H1 (cell line): ENCODE data around the gene TRIM75. TPM values are rescaled to one million over a fixed set of nuclear protein-coding genes. Genes with fewer than 3 reads are reported as not detected.

Source experiments
- CTCF ChIA-PET: fragments of 300-600 bp; sonication (Branson Sonifier 250); formaldehyde crosslinking; loops from one replicate; lab custom pipeline; 2021; ENCODE audit not compliant: partially characterized antibody; lab: Charles Lee
- POLR2A ChIA-PET: fragments of 300-600 bp; sonication (Branson Sonifier 250); formaldehyde crosslinking; loops from one replicate; lab custom pipeline; 2021; ENCODE audit warnings: inconsistent platforms; ENCODE audit not compliant: partially characterized antibody; lab: Charles Lee
- DNase-seq, 2 experiments: peaks; one replicate each; pipeline versions ENCODE4 v3.0.0 to v3.0.0-alpha.2; 2010 to 2022; ENCODE audit warnings: low spot score in 2 of 2, low read depth in 1 of 2, mixed read lengths in 1 of 2
- FAIRE-seq: peaks from 2 replicates; lab custom pipeline; 2011; peaks lifted over from hg19 to GRCh38; lab: Jason Lieb, UNC
- H2AFZ ChIP-seq: 2 replicates; pipeline ENCODE4 v1.8.1; 2012; ENCODE audit warnings: low read length, inconsistent platforms
- H2AK5ac ChIP-seq: 2 replicates; pipeline ENCODE4 v1.6.1; 2013; ENCODE audit warnings: low read depth, low read length
- H2BK120ac ChIP-seq: replicated peaks from 2 replicates; pipeline ENCODE3; 2013; ENCODE audit warnings: low read depth, low read length, inconsistent platforms
- H2BK12ac ChIP-seq: 2 replicates; pipeline ENCODE4 v1.6.1; 2013; ENCODE audit warnings: low read depth, low read length
- H2BK15ac ChIP-seq: 2 replicates; pipeline ENCODE4 v1.6.1; 2013; ENCODE audit warnings: low read length
- H2BK20ac ChIP-seq: 2 replicates; pipeline ENCODE4 v1.6.1; 2013; ENCODE audit warnings: low read length
- H2BK5ac ChIP-seq: 2 replicates; pipeline ENCODE4 v1.6.1; 2013; ENCODE audit warnings: low read depth, low read length
- H3K14ac ChIP-seq: 2 replicates; pipeline ENCODE4 v1.6.1; 2013; ENCODE audit warnings: inconsistent platforms; ENCODE audit not compliant: insufficient read length
- H3K18ac ChIP-seq: 2 replicates; pipeline ENCODE4 v1.6.1; 2013; ENCODE audit warnings: low read length; ENCODE audit errors: extremely low read depth
- H3K23ac ChIP-seq: 2 replicates; pipeline ENCODE4 v1.6.1; 2013; ENCODE audit warnings: inconsistent platforms; ENCODE audit not compliant: insufficient read length
- H3K23me2 ChIP-seq: 2 replicates; pipeline ENCODE4 v1.6.1; 2013; ENCODE audit warnings: low read depth, low read length
- H3K27ac ChIP-seq: 2 replicates; pipeline ENCODE4 v1.6.1; 2011; ENCODE audit warnings: low read depth, low read length, inconsistent platforms
- H3K27me3 ChIP-seq, 4 experiments: replicated peaks in 1 of 4; 1 replicate in 1 of 4; 2 replicates in 3 of 4; pipeline versions ENCODE4 v1.6.1 to v1.8.1; 2011 to 2013; ENCODE audit warnings: low read length in 3 of 4, mild to moderate bottlenecking in 3 of 4, inconsistent platforms in 2 of 4, mixed read lengths in 2 of 4, moderate library complexity in 1 of 4; ENCODE audit not compliant: control insufficient read depth in 3 of 4, insufficient read depth in 3 of 4; ENCODE audit errors: extremely low read depth in 1 of 4
- H3K36me3 ChIP-seq, 4 experiments: 2 replicates each; pipeline versions ENCODE4 v1.6.1 to v1.8.1; 2011 to 2013; ENCODE audit warnings: mild to moderate bottlenecking in 4 of 4, low read length in 3 of 4, moderate library complexity in 2 of 4, control low read depth in 1 of 4, inconsistent platforms in 1 of 4; ENCODE audit not compliant: insufficient read depth in 4 of 4, control insufficient read depth in 2 of 4
- H3K4ac ChIP-seq: replicated peaks from 2 replicates; pipeline ENCODE3; 2013; ENCODE audit warnings: low read length, low read depth, mixed read lengths, inconsistent platforms; ENCODE audit not compliant: insufficient read length
- H3K4me1 ChIP-seq, 4 experiments: replicated peaks in 1 of 4; 1 replicate in 1 of 4; 2 replicates in 3 of 4; pipeline versions ENCODE4 v1.6.1 to v1.8.1; 2011 to 2013; ENCODE audit warnings: low read length in 3 of 4, inconsistent platforms in 2 of 4, mixed read lengths in 1 of 4; ENCODE audit not compliant: insufficient read depth in 4 of 4, control insufficient read depth in 3 of 4
- H3K4me2 ChIP-seq, 2 experiments: 2 replicates each; pipeline versions ENCODE4 v1.6.1 to v1.8.1; 2011 to 2013; ENCODE audit warnings: low read depth in 2 of 2, low read length in 2 of 2, control low read depth in 1 of 2, inconsistent platforms in 1 of 2, mild to moderate bottlenecking in 1 of 2; ENCODE audit not compliant: insufficient read depth in 1 of 2
- H3K4me3 ChIP-seq, 4 experiments: fragments of 200-600, 300-600 bp in 1 of 4; sonication (generic), shearing (Covaris generic), sonication (Bioruptor Twin) in 1 of 4; 2 replicates each; pipeline versions ENCODE4 v1.5.1 to v1.8.1; 2011 to 2016; ENCODE audit warnings: low read length in 4 of 4, low read depth in 3 of 4, control low read depth in 2 of 4, inconsistent platforms in 2 of 4, mild to moderate bottlenecking in 2 of 4, mixed read lengths in 1 of 4, moderate library complexity in 1 of 4; ENCODE audit not compliant: insufficient read depth in 2 of 4; ENCODE audit errors: extremely low read depth in 1 of 4
- H3K56ac ChIP-seq: replicated peaks from 2 replicates; pipeline ENCODE3; 2013; ENCODE audit warnings: low read depth, mild to moderate bottlenecking, mixed read lengths, low read length, inconsistent platforms; ENCODE audit not compliant: insufficient read length
- H3K79me1 ChIP-seq: 2 replicates; pipeline ENCODE4 v1.6.1; 2013; ENCODE audit warnings: low read depth, low read length, control low read depth
- H3K79me2 ChIP-seq, 2 experiments: 2 replicates each; pipeline versions ENCODE4 v1.6.1 to v1.8.1; 2012 to 2013; ENCODE audit warnings: low read length in 2 of 2, mild to moderate bottlenecking in 2 of 2, inconsistent platforms in 1 of 2; ENCODE audit not compliant: insufficient read depth in 2 of 2, control insufficient read depth in 1 of 2
- H3K9ac ChIP-seq, 4 experiments: replicated peaks in 1 of 4; 1 replicate in 1 of 4; 2 replicates in 3 of 4; pipeline versions ENCODE4 v1.6.1 to v1.8.1; 2011 to 2013; ENCODE audit warnings: low read depth in 3 of 4, low read length in 3 of 4, control low read depth in 2 of 4, mild to moderate bottlenecking in 2 of 4, moderate library complexity in 2 of 4, inconsistent platforms in 1 of 4; ENCODE audit errors: extremely low read depth in 1 of 4
- H3K9me3 ChIP-seq, 2 experiments: 2 replicates each; pipeline versions ENCODE4 v1.6.1 to v1.8.1; 2012 to 2013; ENCODE audit warnings: mild to moderate bottlenecking in 2 of 2, moderate library complexity in 2 of 2, control low read depth in 1 of 2, inconsistent platforms in 1 of 2, low read depth in 1 of 2, low read length in 1 of 2, mixed read lengths in 1 of 2; ENCODE audit not compliant: insufficient read depth in 2 of 2
- H4K20me1 ChIP-seq, 2 experiments: replicated peaks in 1 of 2; 2 replicates each; pipeline versions ENCODE3 to v1.8.1; 2011 to 2013; ENCODE audit warnings: inconsistent platforms in 2 of 2, low read length in 2 of 2, mild to moderate bottlenecking in 1 of 2; ENCODE audit not compliant: insufficient read depth in 2 of 2, control insufficient read depth in 1 of 2
- H4K5ac ChIP-seq: 2 replicates; pipeline ENCODE4 v1.6.1; 2013; ENCODE audit warnings: low read length, low read depth, mixed read lengths, inconsistent platforms; ENCODE audit not compliant: insufficient read length
- H4K8ac ChIP-seq: 2 replicates; pipeline ENCODE4 v1.8.0; 2013; ENCODE audit warnings: mild to moderate bottlenecking, moderate library complexity, low read length, inconsistent platforms; ENCODE audit not compliant: insufficient read depth; ENCODE audit errors: extremely low read depth
- H4K91ac ChIP-seq: replicated peaks from 2 replicates; pipeline ENCODE3; 2013; ENCODE audit warnings: low read length, mixed read lengths, inconsistent platforms; ENCODE audit not compliant: insufficient read length
- KDM5A ChIP-seq: fragments of 200-600 bp; IDR thresholded peaks from 2 replicates; pipeline ENCODE4 v1.7.1; 2012; ENCODE audit warnings: mild to moderate bottlenecking, low read length, inconsistent platforms, mixed read lengths
- NRF1 ChIP-seq: IDR thresholded peaks from 2 replicates; pipeline ENCODE4 v1.6.1; 2011; ENCODE audit warnings: mild to moderate bottlenecking, low read depth, low read length, improper control_type of control experiment
- RAD21 ChIP-seq, 2 experiments: IDR thresholded peaks in 1 of 2; conservative IDR thresholded peaks in 1 of 2; 2 replicates each; pipeline ENCODE4 v1.6.1; 2011; ENCODE audit warnings: low read depth in 2 of 2, low read length in 2 of 2, improper control_type of control experiment in 1 of 2, inconsistent platforms in 1 of 2, mild to moderate bottlenecking in 1 of 2, moderate library complexity in 1 of 2
- RNF2 ChIP-seq: fragments of 200-900, 300-1000 bp; sonication (generic); IDR thresholded peaks from 2 replicates; pipeline ENCODE4 v1.7.1; 2016; ENCODE audit warnings: borderline replicate concordance, low read depth, mild to moderate bottlenecking, antibody characterized with exemption, low read length; ENCODE audit not compliant: poor library complexity, severe bottlenecking; ENCODE audit errors: missing control alignments
- SP1 ChIP-seq: IDR thresholded peaks from 2 replicates; pipeline ENCODE4 v1.6.1; 2011; ENCODE audit warnings: low read depth, low read length
- TBP ChIP-seq: IDR thresholded peaks from 2 replicates; pipeline ENCODE4 v1.6.1; 2011; ENCODE audit warnings: low read depth, low read length, improper control_type of control experiment
- WGBS, 2 experiments: shearing (Covaris generic) in 1 of 2; methylation state at CpG; one replicate each; pipeline versions ENCODE4 v1.1.6 to v1.1.7; 2013 to 2015; ENCODE audit warnings: low lambda C conversion rate in 2 of 2, mixed read lengths in 2 of 2, inconsistent platforms in 1 of 2, low coverage in 1 of 2, missing lambda C conversion rate in 1 of 2; ENCODE audit not compliant: insufficient replicate concordance in 2 of 2, insufficient coverage in 1 of 2, insufficient read length in 1 of 2; ENCODE audit errors: extremely low coverage in 1 of 2, missing lambda C conversion rate in 1 of 2; 5-methylcytosine and 5-hydroxymethylcytosine counted together
- polyA plus RNA-seq, 7 experiments: library from polyadenylated mRNA; depleted of rRNA in 3 of 7; stranded (reverse) in 5 of 7; unstranded in 2 of 7; fragments of >200 nt in 5 of 7; fragments of 200-250 nt in 2 of 7; gene quantifications; 1 replicate in 5 of 7; 2 replicates in 1 of 7; 4 replicates in 1 of 7; pipeline versions ENCODE4 v1.2.1 to v1.2.3, GENCODE V29; 2011 to 2013; ENCODE audit warnings: missing spikeins in 2 of 7, mixed read lengths in 2 of 7
- total RNA-seq: library from RNA; stranded (reverse); fragmentation: NEBNext Ultra II Directional; extraction: Animal tissue kit (Norgen Biotek cat#: 25700); gene quantifications from 2 replicates; pipeline ENCODE4 v1.2.1, GENCODE V29; 2021

Gene TRIM75
- total and polyA plus RNA-seq, 2 of the 8 experiments (the other 6 are each of a cell fraction or from before 2014, with no cell fraction given) = not detected

- no peak for FAIRE-seq
- no peak overlapping the region for H3K9ac ChIP-seq
- 93% methylated on average over 8 of the region's 9 CpGs; no CpG with 5 or more reads in 1 of the 2 experiments for WGBS, 2 experiments
- no peaks in the 10 kb centered on the region for H3K4me1 ChIP-seq
- H3K36me3 ChIP-seq = no peaks in the 10 kb centered on the region
- no peak overlapping the region for H4K8ac ChIP-seq
- no peaks in the 10 kb centered on the region for H3K27me3 ChIP-seq
- H2AFZ ChIP-seq = no peak overlapping the region
- H3K18ac ChIP-seq = no peak overlapping the region
- H2BK20ac ChIP-seq = no peak overlapping the region
- no peak overlapping the region for H2BK5ac ChIP-seq
- no peaks in the 10 kb centered on the region for H3K79me2 ChIP-seq
- TF ChIP-seq TBP (no peak), RNF2 (no peak), KDM5A (no peak), SP1 (no peak), NRF1 (no peak), RAD21 (IDR thresholded peaks at IDR 0.05 in 1 of 2, conservative IDR thresholded peaks at IDR 0.05 in 1 of 2; ENCODE audit: low read depth in 2 of 2, low read length in 2 of 2) (no peak)
- ChIA-PET POLR2A (no interaction called here), CTCF (interaction anchor here (0.7 to 1.0 kb wide), 2 partner anchors 82 to 537 kb away, joined by 3 read pairs; no protein-coding TSS in a partner anchor)
- H3K23ac ChIP-seq = no peak overlapping the region
- no peaks in the 10 kb centered on the region for H3K23me2 ChIP-seq
- H2BK120ac ChIP-seq = no peak overlapping the region
- H4K20me1 ChIP-seq = no peaks in the 10 kb centered on the region
- no peaks in the 10 kb centered on the region; the same call in 1 of the 2 replicates for H3K79me1 ChIP-seq
- no peak overlapping the region for H2BK15ac ChIP-seq
- no peak overlapping the region for H3K56ac ChIP-seq
- H2BK12ac ChIP-seq = no peak overlapping the region
- H2AK5ac ChIP-seq = no peak overlapping the region
- H3K4me2 ChIP-seq = no peak overlapping the region
- H4K91ac ChIP-seq = no peak overlapping the region
- H3K14ac ChIP-seq = no peak overlapping the region
- H3K9me3 ChIP-seq = no peaks in the 10 kb centered on the region
- H3K27ac ChIP-seq = no peak overlapping the region
- DNase-seq = no peak
- H3K4ac ChIP-seq = no peak overlapping the region
- H4K5ac ChIP-seq = no peak overlapping the region
- no peak overlapping the region for H3K4me3 ChIP-seq
Measured at GRCh38 chr4:165055601-165056000, 1.9 kb downstream of the TRIM75 start.
